ENCODE measurements around the gene SAMD9. TPM values are rescaled to one million over a fixed set of nuclear protein-coding genes. Genes with fewer than 3 reads are reported as not detected.
"Not testable (repeated sequence)": the region's sequence is repeated elsewhere in the genome, so short reads cannot be mapped to it uniquely, and the experiment has no call there.

Gene SAMD9
- total RNA-seq (2014; rRNA removed; shearing (Covaris generic)): 4.8 and 5.2 TPM in 2 replicates
- 0.96 and 0.98 TPM in 2 replicates for polyA plus RNA-seq (2014; cell fraction: nucleus; rRNA removed)

GRCh38 chr7:93117852-93118530 lies at the start of gene SAMD9:
TSS of gene SAMD9 (minus strand) at chr7:93117979. CDS start at chr7:93106097, 11,882 bp downstream.
- peak; percentile 43 for DNase-seq (ENCODE audit: extremely low read depth, low read depth)

GRCh38 chr7:93165447-93165846 lies 47.7 kb upstream of the SAMD9 start:
- no peak for DNase-seq (ENCODE audit: extremely low read depth, low read depth)

- DNase-seq (ENCODE audit: extremely low read depth, low read depth): no peak
Measured at GRCh38 chr7:93164766-93165165, 47.0 kb upstream of the SAMD9 start.

GRCh38 chr7:93161181-93161762 lies 43.5 kb upstream of the SAMD9 start:
- DNase-seq (ENCODE audit: extremely low read depth, low read depth): no peak

- DNase-seq (ENCODE audit: extremely low read depth, low read depth): no peak
Measured at GRCh38 chr7:93160410-93160809, 42.6 kb upstream of the SAMD9 start.

- DNase-seq (ENCODE audit: extremely low read depth, low read depth): no peak
Measured at GRCh38 chr7:93159490-93159889, 41.7 kb upstream of the SAMD9 start.

GRCh38 chr7:93156884-93157283 lies 39.1 kb upstream of the SAMD9 start:
- no peak for DNase-seq (ENCODE audit: extremely low read depth, low read depth)

- DNase-seq (ENCODE audit: extremely low read depth, low read depth): no peak
Measured at GRCh38 chr7:93150200-93150835, 32.5 kb upstream of the SAMD9 start.

- DNase-seq (ENCODE audit: extremely low read depth, low read depth): no peak
Measured at GRCh38 chr7:93148727-93149126, 30.9 kb upstream of the SAMD9 start.

- DNase-seq (ENCODE audit: extremely low read depth, low read depth): no peak
Measured at GRCh38 chr7:93148144-93148543, 30.4 kb upstream of the SAMD9 start, which contains the start of gene SAMD9L. TSS of gene SAMD9L (minus strand) at chr7:93148385. CDS start at chr7:93135971, 12,414 bp downstream.

- DNase-seq (ENCODE audit: extremely low read depth, low read depth): peak; percentile 8
Measured at GRCh38 chr7:93147363-93147762, 29.6 kb upstream of the SAMD9 start.

GRCh38 chr7:93146472-93147141 lies 28.8 kb upstream of the SAMD9 start:
- peak; percentile 1 for DNase-seq (ENCODE audit: extremely low read depth, low read depth)

- no peak for DNase-seq (ENCODE audit: extremely low read depth, low read depth)
Measured at GRCh38 chr7:93146036-93146435, 28.3 kb upstream of the SAMD9 start.

GRCh38 chr7:93145354-93145753 lies 27.6 kb upstream of the SAMD9 start:
- no peak for DNase-seq (ENCODE audit: extremely low read depth, low read depth)

- DNase-seq (ENCODE audit: extremely low read depth, low read depth): no peak
Measured at GRCh38 chr7:93142127-93142526, 24.3 kb upstream of the SAMD9 start.

- DNase-seq (ENCODE audit: extremely low read depth, low read depth): no peak
Measured at GRCh38 chr7:93140582-93141191, 22.9 kb upstream of the SAMD9 start.

GRCh38 chr7:93138576-93138975 lies 20.8 kb upstream of the SAMD9 start:
- no peak for DNase-seq (ENCODE audit: extremely low read depth, low read depth)

- no peak for DNase-seq (ENCODE audit: extremely low read depth, low read depth)
Measured at GRCh38 chr7:93133005-93133404, 15.2 kb upstream of the SAMD9 start.

GRCh38 chr7:93132216-93132615 lies 14.4 kb upstream of the SAMD9 start:
- DNase-seq (ENCODE audit: extremely low read depth, low read depth): no peak

GRCh38 chr7:93126954-93127353 lies 9.2 kb upstream of the SAMD9 start:
- DNase-seq (ENCODE audit: extremely low read depth, low read depth): not testable (repeated sequence)

- not testable (repeated sequence) for DNase-seq (ENCODE audit: extremely low read depth, low read depth)
Measured at GRCh38 chr7:93123532-93123931, 5.8 kb upstream of the SAMD9 start.
